GM19099 (cell line): Measurements from ENCODE around the gene ANKDD1A.

ENCODE experiments used
- POLR2A ChIP-seq: IDR thresholded peaks from 3 replicates; pipeline ENCODE4 v1.6.1; 2011; ENCODE audit warnings: low read depth; ENCODE audit not compliant: insufficient read length; ENCODE audit errors: extremely low read depth

Gene ANKDD1A

DNA sequence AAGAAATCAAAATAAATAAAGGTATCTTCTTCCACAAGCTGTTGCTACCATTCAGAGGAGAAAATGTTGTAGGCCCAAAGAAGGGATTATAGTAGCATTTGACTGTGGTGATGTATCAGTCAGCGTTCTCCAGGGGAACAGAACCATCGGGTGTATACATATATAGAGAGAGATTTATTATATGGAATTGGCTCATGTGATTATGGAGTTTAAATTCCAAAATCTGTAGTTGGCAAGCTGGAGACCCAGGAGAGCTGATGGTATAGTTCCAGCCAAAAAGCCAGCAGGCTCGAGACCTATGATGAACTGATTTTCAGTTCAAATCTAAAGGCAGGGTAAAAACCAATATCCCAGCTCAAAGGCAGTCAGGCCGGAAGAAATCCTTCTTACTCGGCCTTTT lies 85.4 kb downstream of the ANKDD1A start:
- TF ChIP-seq POLR2A = no peak

DNA sequence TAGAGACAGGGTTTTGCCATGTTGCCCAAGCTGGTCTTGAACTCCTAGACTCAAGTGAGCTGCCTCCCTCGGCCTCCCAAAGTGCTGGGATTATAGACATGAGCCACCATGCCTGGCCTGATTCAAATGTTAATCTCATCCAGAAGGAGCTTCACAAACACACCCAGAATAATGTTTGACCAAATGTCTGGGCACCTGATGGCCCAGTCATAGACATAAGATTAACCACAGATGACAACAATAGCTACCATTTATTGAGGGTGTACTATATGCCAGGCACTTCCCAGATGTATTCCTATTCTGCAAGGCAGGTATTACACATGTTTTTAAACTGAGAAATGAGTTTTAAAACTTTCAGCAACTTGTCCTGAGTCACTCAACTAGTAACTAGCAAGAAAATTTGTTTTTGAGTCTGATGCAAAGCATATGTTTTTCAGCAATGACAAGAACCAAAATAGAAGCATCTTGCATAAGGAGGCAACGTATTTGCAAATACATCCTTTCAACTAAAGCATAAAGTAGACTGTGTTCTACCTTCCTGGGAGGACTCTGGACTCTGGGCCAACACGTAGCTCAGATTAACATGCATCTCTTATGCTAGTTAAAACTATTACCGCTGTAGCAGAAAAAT lies 86.2 kb downstream of the ANKDD1A start:
- TF ChIP-seq POLR2A = no peak

DNA sequence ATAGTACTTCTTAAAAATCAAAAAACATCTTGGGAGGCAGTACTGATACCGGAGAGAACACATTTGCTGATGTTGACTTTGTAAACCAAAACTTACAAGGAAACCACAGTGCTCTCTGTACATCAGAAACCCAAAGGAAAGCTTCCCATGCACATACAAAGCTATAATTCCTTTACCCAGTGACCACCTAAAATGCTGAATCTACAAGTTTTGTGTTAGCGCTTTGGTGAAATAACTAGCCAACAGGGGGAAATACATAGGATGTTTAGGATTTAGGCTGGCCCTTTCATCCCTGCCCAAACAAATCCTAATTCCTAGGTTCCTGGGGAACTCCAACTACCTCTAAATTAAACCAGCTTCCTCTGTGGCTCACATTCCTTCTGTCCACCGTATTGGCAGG lies 93.3 kb downstream of the ANKDD1A start:
- TF ChIP-seq POLR2A = no peak

DNA sequence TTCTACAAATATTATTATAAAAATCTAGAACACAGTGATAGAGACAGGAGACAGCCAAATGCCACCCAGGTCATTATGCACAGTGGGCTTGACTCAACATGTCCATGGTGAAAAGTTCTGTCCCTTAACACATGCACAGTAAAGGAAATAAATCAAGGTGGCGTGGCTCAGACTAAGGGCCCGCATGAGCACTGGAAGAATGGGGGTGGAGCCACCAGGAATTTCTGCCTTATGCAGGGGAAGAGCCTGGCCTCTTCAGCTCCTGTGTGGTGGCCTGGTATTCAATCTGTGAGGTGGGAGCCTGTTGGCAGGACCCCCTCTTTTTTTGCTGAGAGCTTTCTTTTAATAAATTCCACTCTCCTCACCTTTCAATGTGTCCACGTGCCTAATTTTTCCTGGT lies 95.2 kb downstream of the ANKDD1A start:
- no peak for TF ChIP-seq POLR2A
